Forelimb muscle (tissue), 1 donor: ENCODE results near the gene URB1. TPM values are rescaled to one million over a fixed set of nuclear protein-coding genes. Genes with fewer than 3 reads are reported as not detected.
"Not testable (repeated sequence)": the region's sequence is repeated elsewhere in the genome, so short reads cannot be mapped to it uniquely, and the experiment has no call there.

Source experiments
- DNase-seq: peaks from one replicate; pipeline ENCODE4 v3.0.0-alpha.2; 2013; ENCODE audit warnings: low read depth
- polyA plus RNA-seq: library from polyadenylated mRNA; unstranded; fragments of 120-200 nt; gene quantifications from one replicate; pipeline ENCODE4 v1.2.1, GENCODE V29; 2013; ENCODE audit not compliant: insufficient read length

Gene URB1
- polyA plus RNA-seq, result 12.4 TPM

GRCh38 chr21:32392880-32393676 lies at the start of gene URB1:
Gene URB1, minus strand, starts transcription at chr21:32393012. Its CDS starts 102 bp downstream, at chr21:32392910.
- DNase-seq, result no peak

GRCh38 chr21:32437729-32438128 lies 44.9 kb upstream of the URB1 start:
- no peak for DNase-seq

GRCh38 chr21:32432982-32433660 lies 40.3 kb upstream of the URB1 start:
- not testable (repeated sequence) for DNase-seq

- DNase-seq, result no peak
These were observed 35.3 kb upstream of the URB1 start for GRCh38 chr21:32427958-32428623.

- DNase-seq, result no peak
These were observed 33.8 kb upstream of the URB1 start for GRCh38 chr21:32426592-32427051.

GRCh38 chr21:32426066-32426465 lies 33.3 kb upstream of the URB1 start:
- DNase-seq, result no peak

- DNase-seq, result no peak
These were observed 32.8 kb upstream of the URB1 start for GRCh38 chr21:32425628-32426027.

GRCh38 chr21:32424674-32425073 lies 31.9 kb upstream of the URB1 start:
- no peak for DNase-seq

- DNase-seq, result no peak
These were observed 31.4 kb upstream of the URB1 start for GRCh38 chr21:32424191-32424535.

GRCh38 chr21:32423320-32424190 lies 30.7 kb upstream of the URB1 start:
- DNase-seq, result no peak

GRCh38 chr21:32422064-32422463 lies 29.3 kb upstream of the URB1 start:
- DNase-seq, result no peak

- no peak for DNase-seq
These were observed 25.3 kb upstream of the URB1 start for GRCh38 chr21:32418146-32418545.

GRCh38 chr21:32415451-32416398 lies 22.9 kb upstream of the URB1 start:
- DNase-seq, result no peak

- DNase-seq, result no peak
These were observed 22.0 kb upstream of the URB1 start for GRCh38 chr21:32414579-32415358.

- no peak for DNase-seq
These were observed 21.1 kb upstream of the URB1 start for GRCh38 chr21:32413697-32414578.

GRCh38 chr21:32413015-32413504 lies 20.2 kb upstream of the URB1 start:
- no peak for DNase-seq

- no peak for DNase-seq
These were observed 19.6 kb upstream of the URB1 start, which contains the start of gene EVA1C for GRCh38 chr21:32412162-32413014. Gene EVA1C, plus strand, starts transcription at chr21:32412706. Its CDS starts 148 bp downstream, at chr21:32412854.
